Keratinocyte (primary cell): ENCODE results near the gene DDIT3. TPM values are rescaled to one million over a fixed set of nuclear protein-coding genes. Genes with fewer than 3 reads are reported as not detected.

Experiments
- DNase-seq: peaks from one replicate; pipeline ENCODE4 v3.0.0-alpha.2; 2011; ENCODE audit warnings: low read depth, missing footprints, low spot score
- FAIRE-seq: peaks from 2 replicates; lab custom pipeline; 2011; peaks lifted over from hg19 to GRCh38; lab: Jason Lieb, UNC
- H2AFZ ChIP-seq: 2 replicates; pipeline ENCODE4 v1.6.0; 2012; ENCODE audit warnings: low read length, control low read depth, inconsistent platforms; ENCODE audit not compliant: control insufficient read depth
- H3K27ac ChIP-seq: 2 replicates; pipeline ENCODE4 v1.5.1; 2011; ENCODE audit warnings: low read length; ENCODE audit not compliant: control insufficient read depth, insufficient read depth
- H3K27me3 ChIP-seq: 3 replicates; pipeline ENCODE4 v1.6.0; 2011; ENCODE audit warnings: low read length; ENCODE audit not compliant: control insufficient read depth, insufficient read depth; ENCODE audit errors: extremely low read depth
- H3K36me3 ChIP-seq, 2 experiments: 2 replicates in 1 of 2; 3 replicates in 1 of 2; pipeline ENCODE4 v1.5.1; 2011; ENCODE audit warnings: low read length in 2 of 2, mild to moderate bottlenecking in 1 of 2; ENCODE audit not compliant: control insufficient read depth in 2 of 2, insufficient read depth in 2 of 2; ENCODE audit errors: extremely low read depth in 1 of 2
- H3K4me1 ChIP-seq: 3 replicates; pipeline ENCODE4 v1.5.1; 2011; ENCODE audit warnings: low read length; ENCODE audit not compliant: control insufficient read depth, insufficient read depth; ENCODE audit errors: extremely low read depth
- H3K4me2 ChIP-seq: 3 replicates; pipeline ENCODE4 v1.6.0; 2011; ENCODE audit warnings: low read depth, low read length; ENCODE audit not compliant: control insufficient read depth, insufficient read depth; ENCODE audit errors: extremely low read depth
- H3K4me3 ChIP-seq, 3 experiments: fragments of 200-600 bp in 1 of 3; sonication (generic) in 1 of 3; 2 replicates in 2 of 3; 3 replicates in 1 of 3; pipeline ENCODE4 v1.5.1; 2011 to 2016; ENCODE audit warnings: low read length in 3 of 3, mild to moderate bottlenecking in 3 of 3, control low read depth in 2 of 3, inconsistent platforms in 1 of 3, low read depth in 1 of 3, mixed read lengths in 1 of 3, mixed run types in 1 of 3, moderate library complexity in 1 of 3; ENCODE audit not compliant: control insufficient read depth in 2 of 3, insufficient read depth in 2 of 3; ENCODE audit errors: extremely low read depth in 1 of 3
- H3K79me2 ChIP-seq: 2 replicates; pipeline ENCODE4 v1.6.0; 2012; ENCODE audit warnings: low read length; ENCODE audit not compliant: control insufficient read depth, insufficient read depth
- H3K9ac ChIP-seq: 3 replicates; pipeline ENCODE4 v1.6.0; 2011; ENCODE audit warnings: low read length; ENCODE audit not compliant: control insufficient read depth, insufficient read depth; ENCODE audit errors: extremely low read depth
- H3K9me1 ChIP-seq: 3 replicates; pipeline ENCODE4 v1.6.0; 2011; ENCODE audit warnings: low read length; ENCODE audit not compliant: control insufficient read depth, insufficient read depth; ENCODE audit errors: extremely low read depth
- H3K9me3 ChIP-seq: 2 replicates; pipeline ENCODE4 v1.5.1; 2012; ENCODE audit warnings: low read depth, low read length; ENCODE audit not compliant: control insufficient read depth
- H4K20me1 ChIP-seq: 3 replicates; pipeline ENCODE4 v1.6.0; 2011; ENCODE audit warnings: low read length; ENCODE audit not compliant: control insufficient read depth, insufficient read depth; ENCODE audit errors: extremely low read depth
- CTCF ChIP-seq, 3 experiments: IDR thresholded peaks in 1 of 3; conservative IDR thresholded peaks in 1 of 3; optimal IDR thresholded peaks in 1 of 3; 2 replicates in 2 of 3; 3 replicates in 1 of 3; pipeline versions ENCODE3 to v1.5.1; 2011; ENCODE audit warnings: low read length in 3 of 3, mild to moderate bottlenecking in 3 of 3, moderate library complexity in 2 of 3, control low read depth in 1 of 3, inconsistent platforms in 1 of 3; ENCODE audit not compliant: insufficient read depth in 2 of 3; ENCODE audit errors: extremely low read depth in 1 of 3
- EZH2 ChIP-seq: IDR thresholded peaks from one replicate; pipeline ENCODE4 v1.6.1; 2012; ENCODE audit warnings: inconsistent platforms, mild to moderate bottlenecking, low read length, moderate library complexity
- dilution Hi-C: fragments of 300-500 bp; cut with MboI; formaldehyde crosslinking; loops from one replicate; pipeline ENCODE4 v1.7.0; 2020; ENCODE audit warnings: low sequenced_read_pairs; ENCODE audit not compliant: extremely low pct_ligation_motif_present
- polyA plus RNA-seq, 5 experiments: library from polyadenylated mRNA; depleted of rRNA in 3 of 5; stranded (reverse) in 3 of 5; stranded (forward) in 1 of 5; unstranded in 1 of 5; fragments of >200 nt; gene quantifications; 1 replicate in 1 of 5; 2 replicates in 3 of 5; 3 replicates in 1 of 5; pipeline versions ENCODE4 v1.2.1 to v1.2.3, GENCODE V29; 2011 to 2012; ENCODE audit warnings: missing spikeins in 2 of 5, low read depth in 1 of 5, low replicate concordance in 1 of 5

DDIT3 gene
- polyA plus RNA-seq, 1 donor (not counting 4 experiments of a cell fraction or from before 2014, with no cell fraction given) = 25.6 TPM

GRCh38 chr12:57481671-57482070 is 38.6 kb downstream of the DDIT3 start:
- dilution Hi-C loops = no loop called here
- H3K4me3 ChIP-seq = no peak overlapping the region
- no peaks in the 10 kb centered on the region for H4K20me1 ChIP-seq
- H3K36me3 ChIP-seq = no peaks in the 10 kb centered on the region
- no peak overlapping the region for H2AFZ ChIP-seq
- H3K9me1 ChIP-seq = no peaks in the 10 kb centered on the region
- TF ChIP-seq EZH2 = no peak
- H3K9me3 ChIP-seq = no peaks in the 10 kb centered on the region
- no peak for DNase-seq
- no peaks in the 10 kb centered on the region for H3K4me1 ChIP-seq
- no peaks in the 10 kb centered on the region for H3K79me2 ChIP-seq
- no peak overlapping the region for H3K4me2 ChIP-seq
- H3K27ac ChIP-seq = no peak overlapping the region
- peaks cover 30% of the 10 kb centered on the region for H3K27me3 ChIP-seq
- no peak for FAIRE-seq
- no peak overlapping the region for H3K9ac ChIP-seq

DNA sequence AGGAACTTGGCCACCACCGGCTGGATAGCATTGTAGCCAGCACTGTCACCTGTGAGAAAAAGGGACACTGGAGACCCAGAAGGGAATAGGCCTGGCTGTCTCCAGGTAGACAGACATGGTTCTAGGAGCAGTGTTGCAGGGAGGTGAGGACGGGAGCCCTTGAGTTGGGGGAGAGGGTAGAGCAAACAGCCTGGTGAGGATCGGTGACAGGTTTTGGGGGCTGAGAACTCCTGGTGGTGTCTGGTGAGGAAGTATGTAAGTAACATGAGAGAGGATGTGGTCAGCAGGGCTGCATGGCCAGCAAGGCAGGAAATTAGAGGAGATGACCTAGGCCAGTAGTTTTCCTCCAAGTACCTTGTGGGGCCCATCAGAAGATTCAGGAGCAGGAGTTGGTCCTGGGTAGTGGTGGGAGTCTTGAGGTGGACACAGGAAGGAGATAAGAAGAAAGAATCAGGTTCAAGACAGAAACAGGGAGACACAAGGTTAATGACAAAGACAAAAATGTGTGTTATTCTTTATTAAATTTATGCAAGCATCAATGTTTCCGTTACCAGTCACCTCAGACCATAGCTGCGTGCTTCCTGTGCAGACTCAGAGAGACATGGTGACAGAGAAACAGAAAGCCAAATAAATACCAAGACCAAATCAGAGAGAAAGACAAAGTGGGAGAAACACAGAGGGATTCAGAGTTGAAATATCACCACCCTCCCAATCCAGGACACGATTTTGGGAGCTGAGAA is 40.8 kb downstream of the DDIT3 start, which contains the start of gene ARHGAP9:
Gene ARHGAP9 (minus strand): TSS at position 491 of the 740 bp plus-strand sequence. CDS start 460 bp downstream, at position 31.
- no peak within 1 kb of the TSS for H3K4me3 ChIP-seq

More for the DNA sequence above, 40.8 kb downstream of the DDIT3 start, which contains the start of gene ARHGAP9:
- H3K79me2 ChIP-seq = no peaks in the 10 kb centered on the region
- dilution Hi-C loops = no loop called here
- H3K4me1 ChIP-seq = peaks cover 3% of the 10 kb centered on the region
- no peak within 1 kb of the TSS for H3K9ac ChIP-seq
- H2AFZ ChIP-seq = no peak within 1 kb of the TSS
- H3K9me3 ChIP-seq = no peaks in the 10 kb centered on the region
- H4K20me1 ChIP-seq = no peaks in the 10 kb centered on the region
- FAIRE-seq = no peak
- H3K27me3 ChIP-seq = peaks cover 51% of the 10 kb centered on the region
- no peaks in the 10 kb centered on the region for H3K36me3 ChIP-seq
- H3K9me1 ChIP-seq = no peaks in the 10 kb centered on the region
- no peak within 1 kb of the TSS for H3K27ac ChIP-seq
- no peak within 1 kb of the TSS for H3K4me2 ChIP-seq
- TF ChIP-seq EZH2 (no peak), CTCF (optimal IDR thresholded peaks at IDR 0.05 in 1 of 3, IDR thresholded peaks at IDR 0.05 in 1 of 3, conservative IDR thresholded peaks at IDR 0.05 in 1 of 3; ENCODE audit: extremely low read depth in 1 of 3, insufficient read depth in 2 of 3, low read length in 3 of 3) (no peak)
- DNase-seq = no peak
